SK-N-SH treated with all-trans-retinoic acid at 6 μM for 48 hours (cell line): ENCODE results near the gene CYREN.

ENCODE experiments used
- ARNTL ChIP-seq: fragments of 450-650 bp; formaldehyde crosslinking; IDR thresholded peaks from 2 replicates; pipeline ENCODE4 v1.5.0; 2020; ENCODE audit warnings: low read depth, mild to moderate bottlenecking, moderate library complexity, borderline replicate concordance
- CREB5 ChIP-seq: fragments of 250-450 bp; sonication (Bioruptor Pico); IDR thresholded peaks from 2 replicates; pipeline ENCODE4 v1.5.1; 2020; ENCODE audit warnings: low read depth, mild to moderate bottlenecking, moderate library complexity
- CSDC2 ChIP-seq: fragments of 250-450 bp; sonication (Bioruptor Pico); IDR thresholded peaks from 2 replicates; pipeline ENCODE4 v1.5.0; 2020; ENCODE audit warnings: mild to moderate bottlenecking, moderate library complexity
- OSR1 ChIP-seq: fragments of 250-450 bp; sonication (Bioruptor Pico); IDR thresholded peaks from 2 replicates; pipeline ENCODE4 v1.8.0; 2022; ENCODE audit warnings: moderate library complexity, mild to moderate bottlenecking, inconsistent platforms
- PATZ1 ChIP-seq: fragments of 250-450 bp; sonication (Bioruptor Pico); IDR thresholded peaks from 2 replicates; pipeline ENCODE4 v1.8.0; 2020; ENCODE audit warnings: mild to moderate bottlenecking, moderate library complexity, borderline replicate concordance
- PPARA ChIP-seq: fragments of 250-450 bp; sonication (Bioruptor Pico); IDR thresholded peaks from 2 replicates; pipeline ENCODE4 v1.5.0; 2020; ENCODE audit warnings: mild to moderate bottlenecking, borderline replicate concordance
- RARB ChIP-seq: fragments of 250-450 bp; sonication (Bioruptor Pico); IDR thresholded peaks from 2 replicates; pipeline ENCODE4 v1.8.0; 2021; ENCODE audit warnings: mild to moderate bottlenecking, moderate library complexity
- TCF4 ChIP-seq: fragments of 250-450 bp; sonication (Bioruptor Pico); IDR thresholded peaks from 2 replicates; pipeline ENCODE4 v1.8.0; 2021; ENCODE audit warnings: mild to moderate bottlenecking, moderate library complexity, borderline replicate concordance
- TOX ChIP-seq: fragments of 250-450 bp; sonication (Bioruptor Pico); IDR thresholded peaks from 2 replicates; pipeline ENCODE4 v1.8.0; 2021; ENCODE audit warnings: mild to moderate bottlenecking, moderate library complexity, borderline replicate concordance
- ZC3H10 ChIP-seq: fragments of 250-450 bp; sonication (Bioruptor Pico); IDR thresholded peaks from 2 replicates; pipeline ENCODE4 v1.5.1; 2021; ENCODE audit warnings: mild to moderate bottlenecking, moderate library complexity
- ZFP3 ChIP-seq: fragments of 250-450 bp; sonication (Bioruptor Pico); IDR thresholded peaks from 2 replicates; pipeline ENCODE4 v1.5.0; 2020; ENCODE audit warnings: mild to moderate bottlenecking, moderate library complexity
- ZFP30 ChIP-seq: fragments of 450-650 bp; formaldehyde crosslinking; IDR thresholded peaks from 2 replicates; pipeline ENCODE4 v1.5.0; 2022; ENCODE audit warnings: mild to moderate bottlenecking, moderate library complexity
- ZNF8 ChIP-seq: fragments of 450-650 bp; formaldehyde crosslinking; IDR thresholded peaks from 2 replicates; pipeline ENCODE4 v1.5.0; 2020; ENCODE audit warnings: mild to moderate bottlenecking, moderate library complexity

GRCh38 chr7:135209225-135209834 lies 38.8 kb upstream of the CYREN start:
- no peak for TF ChIP-seq CSDC2
- no peak for TF ChIP-seq ARNTL (CRISPR knock-in tag)
- no peak for TF ChIP-seq PPARA
- TF ChIP-seq RARB (CRISPR knock-in tag): no peak
- no peak for TF ChIP-seq ZC3H10 (CRISPR knock-in tag)
- no peak for TF ChIP-seq CREB5 (CRISPR knock-in tag)
- no peak for TF ChIP-seq ZFP3 (CRISPR knock-in tag)
- no peak for TF ChIP-seq PATZ1 (CRISPR knock-in tag)
- TF ChIP-seq OSR1 (CRISPR knock-in tag): no peak
- no peak for TF ChIP-seq ZNF8 (CRISPR knock-in tag)
- no peak for TF ChIP-seq ZFP30
- no peak for TF ChIP-seq TOX (CRISPR knock-in tag)
- TF ChIP-seq TCF4 (CRISPR knock-in tag): no peak
